ENCODE measurements around the gene CIRBP.
A peak's percentile ranks its signal among the peaks of the same experiment; 100 is the strongest.

The CIRBP gene

GRCh38 chr19:1270213-1270853, 1.2 kb downstream of the CIRBP start:
- DNase-seq = no peak

GRCh38 chr19:1270854-1271527, 1.9 kb downstream of the CIRBP start:
- no peak for DNase-seq

GRCh38 chr19:1271528-1272422, 2.6 kb downstream of the CIRBP start:
- no peak for DNase-seq

- no peak for DNase-seq
These were observed 3.5 kb downstream of the CIRBP start for GRCh38 chr19:1272423-1273262.

GRCh38 chr19:1273263-1274041, 4.3 kb downstream of the CIRBP start:
- DNase-seq = no peak

- DNase-seq = no peak
These were observed 5.1 kb downstream of the CIRBP start for GRCh38 chr19:1274081-1274851.

- no peak for DNase-seq
These were observed 5.7 kb downstream of the CIRBP start for GRCh38 chr19:1274852-1275259.

GRCh38 chr19:1275260-1275975, 6.3 kb downstream of the CIRBP start, which contains the start of gene FAM174C:
Gene FAM174C (plus strand): TSS chr19:1275530. CDS start chr19:1275550, 20 bp downstream.
- peak; percentile 96 for DNase-seq

- no peak for DNase-seq
These were observed 7.0 kb downstream of the CIRBP start for GRCh38 chr19:1275976-1276627.

- DNase-seq = no peak
These were observed 7.5 kb downstream of the CIRBP start for GRCh38 chr19:1276628-1277022.

- no peak for DNase-seq
These were observed 7.9 kb downstream of the CIRBP start for GRCh38 chr19:1277061-1277460.

- no peak for DNase-seq
These were observed 8.9 kb downstream of the CIRBP start for GRCh38 chr19:1278074-1278473.

- DNase-seq = no peak
These were observed 9.9 kb downstream of the CIRBP start for GRCh38 chr19:1278713-1279660.

- DNase-seq = peak; percentile 54
These were observed 10.7 kb downstream of the CIRBP start for GRCh38 chr19:1279782-1280341.

GRCh38 chr19:1280636-1281568, 11.8 kb downstream of the CIRBP start:
- DNase-seq = no peak

- DNase-seq = no peak
These were observed 12.6 kb downstream of the CIRBP start for GRCh38 chr19:1281569-1282287.
